WERI-Rb-1 (cell line): ENCODE results near the gene FERMT2.

Source experiments
- DNase-seq: peaks from one replicate; pipeline ENCODE4 v3.0.0-alpha.2; 2020
- H3K27ac ChIP-seq: fragments of 250-450 bp; sonication (Bioruptor Pico); 2 replicates; pipeline ENCODE4 v1.5.1; 2020; ENCODE audit warnings: mild to moderate bottlenecking, moderate library complexity
- H3K27me3 ChIP-seq: fragments of 250-450 bp; sonication (Bioruptor Pico); 2 replicates; pipeline ENCODE4 v1.5.1; 2021; ENCODE audit warnings: mild to moderate bottlenecking, low read depth, moderate library complexity; ENCODE audit not compliant: insufficient read depth, severe bottlenecking
- H3K36me3 ChIP-seq: fragments of 250-450 bp; sonication (Bioruptor Pico); 2 replicates; pipeline ENCODE4 v1.5.1; 2020; ENCODE audit warnings: mild to moderate bottlenecking, moderate library complexity
- H3K4me3 ChIP-seq: 2 replicates; pipeline ENCODE4 v1.5.1; 2011; ENCODE audit warnings: low read depth, mild to moderate bottlenecking, control low read depth, low read length
- H3K9me3 ChIP-seq: fragments of 250-450 bp; sonication (Bioruptor Pico); 2 replicates; pipeline ENCODE4 v1.5.1; 2021; ENCODE audit warnings: mild to moderate bottlenecking, moderate library complexity; ENCODE audit not compliant: severe bottlenecking
- TF ChIP-seq, protein P1 (sequence below): IDR thresholded peaks from 2 replicates; pipeline ENCODE4 v1.5.1; 2011; ENCODE audit warnings: low read depth, mild to moderate bottlenecking, control low read depth, inconsistent platforms, low read length

Gene FERMT2

DNA sequence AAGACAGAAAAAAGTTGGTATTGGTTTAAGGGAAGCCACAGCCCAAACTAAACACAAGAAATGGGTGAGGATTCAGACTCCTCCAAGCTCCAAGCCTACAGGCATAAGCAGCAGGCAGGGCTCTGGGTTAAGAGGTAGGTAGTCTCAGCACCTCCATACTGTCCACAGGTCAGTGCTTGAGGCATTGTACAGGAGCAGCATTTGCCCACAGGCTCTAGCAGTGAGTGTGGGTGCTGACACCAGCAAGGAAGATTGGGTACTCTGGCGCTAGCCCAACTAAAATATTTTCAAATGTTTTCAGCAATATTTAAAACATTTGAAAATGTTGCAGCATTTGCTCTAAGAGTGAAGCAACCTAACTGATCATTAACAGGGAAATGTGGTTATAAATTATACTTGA, 33.1 kb downstream of the FERMT2 start:
- Histone ChIP-seq H3K9me3 (no peaks in the 10 kb centered on the region), H3K4me3 (no peak overlapping the region), H3K27ac (no peak overlapping the region), H3K36me3 (peaks cover 10% of the 10 kb centered on the region), H3K27me3 (no peaks in the 10 kb centered on the region)
- DNase-seq, result no peak
- TF ChIP-seq, protein P1, sequence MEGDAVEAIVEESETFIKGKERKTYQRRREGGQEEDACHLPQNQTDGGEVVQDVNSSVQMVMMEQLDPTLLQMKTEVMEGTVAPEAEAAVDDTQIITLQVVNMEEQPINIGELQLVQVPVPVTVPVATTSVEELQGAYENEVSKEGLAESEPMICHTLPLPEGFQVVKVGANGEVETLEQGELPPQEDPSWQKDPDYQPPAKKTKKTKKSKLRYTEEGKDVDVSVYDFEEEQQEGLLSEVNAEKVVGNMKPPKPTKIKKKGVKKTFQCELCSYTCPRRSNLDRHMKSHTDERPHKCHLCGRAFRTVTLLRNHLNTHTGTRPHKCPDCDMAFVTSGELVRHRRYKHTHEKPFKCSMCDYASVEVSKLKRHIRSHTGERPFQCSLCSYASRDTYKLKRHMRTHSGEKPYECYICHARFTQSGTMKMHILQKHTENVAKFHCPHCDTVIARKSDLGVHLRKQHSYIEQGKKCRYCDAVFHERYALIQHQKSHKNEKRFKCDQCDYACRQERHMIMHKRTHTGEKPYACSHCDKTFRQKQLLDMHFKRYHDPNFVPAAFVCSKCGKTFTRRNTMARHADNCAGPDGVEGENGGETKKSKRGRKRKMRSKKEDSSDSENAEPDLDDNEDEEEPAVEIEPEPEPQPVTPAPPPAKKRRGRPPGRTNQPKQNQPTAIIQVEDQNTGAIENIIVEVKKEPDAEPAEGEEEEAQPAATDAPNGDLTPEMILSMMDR, result no peak

DNA sequence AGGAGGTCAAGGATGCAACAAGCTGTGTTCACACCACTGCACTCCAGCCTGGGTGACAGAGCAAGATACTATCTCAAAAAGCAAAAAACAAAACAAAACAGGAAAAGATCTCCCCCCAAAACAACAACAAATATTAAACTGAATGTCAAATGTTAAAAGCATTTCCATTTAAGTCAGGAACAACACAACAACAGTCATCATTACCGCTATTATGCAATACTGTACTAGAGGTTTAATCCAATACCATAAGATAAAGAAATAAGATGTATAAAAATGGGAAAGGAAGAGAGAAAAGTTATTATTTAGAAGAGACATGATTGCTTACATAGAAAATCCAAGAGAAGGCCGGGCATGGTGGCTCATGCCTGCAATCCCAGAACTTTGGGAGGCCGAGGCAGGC, 36.6 kb downstream of the FERMT2 start:
- H3K4me3 ChIP-seq, result no peak overlapping the region
- H3K27ac ChIP-seq, result no peak overlapping the region
- DNase-seq, result no peak
- H3K36me3 ChIP-seq, result peaks cover 10% of the 10 kb centered on the region
- TF ChIP-seq, protein P1, result no peak
- H3K9me3 ChIP-seq, result no peaks in the 10 kb centered on the region
- no peaks in the 10 kb centered on the region for H3K27me3 ChIP-seq

DNA sequence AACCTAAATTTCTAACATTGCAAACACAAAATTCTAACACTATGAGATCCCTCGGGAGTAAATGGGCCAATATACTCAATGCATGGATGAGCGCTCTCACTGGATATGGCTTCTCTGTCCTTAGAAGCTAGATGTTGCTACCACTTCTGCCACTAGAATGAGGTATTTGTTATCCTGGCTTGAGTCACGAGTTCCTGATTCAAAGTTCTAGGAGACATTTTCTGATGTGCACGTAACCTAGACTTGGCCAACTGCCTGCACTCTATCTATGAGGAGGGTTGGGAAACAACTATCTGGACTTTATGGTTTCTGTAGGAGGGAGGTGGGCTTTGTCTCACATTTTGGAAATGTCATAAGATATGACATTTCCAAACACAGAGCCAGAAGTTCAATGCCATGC, 37.6 kb downstream of the FERMT2 start:
- no peak overlapping the region for H3K4me3 ChIP-seq
- H3K27ac ChIP-seq, result no peak overlapping the region
- peaks cover 10% of the 10 kb centered on the region for H3K36me3 ChIP-seq
- DNase-seq, result no peak
- no peaks in the 10 kb centered on the region for H3K27me3 ChIP-seq
- no peaks in the 10 kb centered on the region for H3K9me3 ChIP-seq
- TF ChIP-seq, protein P1, result no peak

DNA sequence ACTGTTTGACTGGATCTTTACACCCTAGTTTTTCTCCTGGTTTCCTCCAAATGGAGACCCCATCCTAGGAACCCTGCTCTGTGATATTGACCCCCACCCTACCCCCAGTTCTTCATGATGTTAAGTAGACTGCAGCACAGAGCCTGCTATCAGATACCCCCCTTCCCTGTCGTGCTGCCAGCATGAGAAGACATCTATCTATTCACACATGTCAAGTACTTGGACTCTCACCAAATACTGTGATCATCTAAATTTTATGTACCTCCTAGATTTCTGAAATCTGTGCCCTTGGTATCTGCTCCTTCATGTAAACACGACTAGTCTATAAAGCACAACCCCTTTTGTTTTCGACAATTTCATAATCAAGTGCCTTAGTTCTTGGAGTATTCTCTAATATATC, 38.9 kb downstream of the FERMT2 start:
- Histone ChIP-seq H3K4me3 (no peak overlapping the region), H3K27me3 (no peaks in the 10 kb centered on the region), H3K36me3 (peaks cover 6% of the 10 kb centered on the region), H3K27ac (no peak overlapping the region), H3K9me3 (no peaks in the 10 kb centered on the region)
- no peak for DNase-seq
- TF ChIP-seq, protein P1, result no peak

DNA sequence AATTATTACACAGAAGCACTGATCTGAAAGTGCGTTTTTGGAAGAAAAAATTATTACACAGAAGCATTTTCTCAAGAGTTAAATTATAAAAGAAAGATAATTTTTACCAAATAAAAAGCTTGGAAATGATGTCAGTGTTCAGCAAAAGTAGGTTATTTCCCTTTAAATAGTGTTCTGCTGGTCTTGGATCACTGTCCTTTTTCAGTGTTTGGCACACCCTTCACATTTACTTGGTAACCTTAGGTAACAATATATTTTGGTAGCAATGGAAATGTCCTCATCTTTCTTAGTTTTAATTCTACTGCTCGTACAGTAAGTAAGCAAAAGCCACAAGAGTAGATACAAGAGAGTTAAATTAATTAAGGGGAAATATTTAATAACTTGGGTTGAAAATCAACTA, 40.3 kb downstream of the FERMT2 start:
- TF ChIP-seq, protein P1, result no peak
- Histone ChIP-seq H3K36me3 (no peaks in the 10 kb centered on the region; the same call in 1 of the 2 replicates), H3K27me3 (no peaks in the 10 kb centered on the region), H3K4me3 (no peak overlapping the region), H3K9me3 (no peaks in the 10 kb centered on the region), H3K27ac (no peak overlapping the region)
- no peak for DNase-seq

DNA sequence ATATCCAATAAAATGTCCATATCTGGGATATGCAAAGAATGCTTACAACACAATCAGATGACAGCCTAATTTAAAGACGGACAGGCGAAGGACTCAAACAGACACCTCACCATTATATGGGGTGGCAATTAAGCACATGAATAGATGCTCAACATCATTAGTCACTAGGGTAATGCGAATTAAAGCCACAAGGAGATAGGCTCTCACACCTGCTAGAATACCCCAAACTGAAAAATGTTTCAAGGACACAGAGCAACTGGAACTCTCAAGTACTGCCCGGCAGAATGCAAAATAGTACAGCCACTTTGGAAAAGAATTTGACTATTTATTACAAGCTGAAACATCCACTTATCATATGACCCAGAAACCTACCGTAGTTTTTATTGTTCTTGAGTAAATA, 42.9 kb downstream of the FERMT2 start:
- Histone ChIP-seq H3K36me3 (no peaks in the 10 kb centered on the region), H3K27me3 (no peaks in the 10 kb centered on the region), H3K27ac (no peak overlapping the region), H3K4me3 (no peak overlapping the region), H3K9me3 (no peaks in the 10 kb centered on the region)
- DNase-seq, result no peak
- TF ChIP-seq, protein P1, result no peak
